ENCODE data around the gene WDPCP. TPM values are rescaled to one million over a fixed set of nuclear protein-coding genes. Genes with fewer than 3 reads are reported as not detected.

The WDPCP gene
- total and polyA plus RNA-seq, 2 of the 8 experiments (the other 6 are each of a cell fraction or from before 2014, with no cell fraction given): 9.3 to 25.8 TPM

GRCh38 chr2:63127594-63127993 is 460.7 kb downstream of the WDPCP start (continued):
- TF ChIP-seq TBP (IDR thresholded peaks at IDR 0.05; ENCODE audit: low read depth, low read length) (no peak), BRCA1 (IDR thresholded peaks at IDR 0.05; ENCODE audit: low read depth, low read length) (no peak), GABPA (IDR thresholded peaks at IDR 0.05; ENCODE audit: borderline replicate concordance, insufficient read depth, low read length) (no peak), SIN3A (conservative IDR thresholded peaks at IDR 0.05 in 1 of 2, IDR thresholded peaks at IDR 0.05 in 1 of 2; ENCODE audit: low read depth in 1 of 2, low read length in 2 of 2) (no peak), POLR2A (IDR thresholded peaks at IDR 0.05; ENCODE audit: control extremely low read depth in 1 of 2, low read depth in 2 of 2, low read length in 2 of 2) (no peak), CHD7 (IDR thresholded peaks at IDR 0.05; ENCODE audit: insufficient replicate concordance, low read length) (no peak)
